Astrocyte (in vitro differentiated cells and primary cell): ENCODE measurements around the gene PKD1L1.

ENCODE experiments used
- EZH2 ChIP-seq: IDR thresholded peaks from 2 replicates; pipeline ENCODE4 v1.6.1; 2012; ENCODE audit warnings: mild to moderate bottlenecking, low read length, inconsistent platforms; ENCODE audit not compliant: insufficient read depth
- TF ChIP-seq, protein P1 (sequence below): IDR thresholded peaks from 2 replicates; pipeline ENCODE4 v1.5.1; 2011; ENCODE audit warnings: low read depth, mild to moderate bottlenecking, inconsistent platforms, low read length, moderate library complexity; ENCODE audit not compliant: insufficient read depth

DNA sequence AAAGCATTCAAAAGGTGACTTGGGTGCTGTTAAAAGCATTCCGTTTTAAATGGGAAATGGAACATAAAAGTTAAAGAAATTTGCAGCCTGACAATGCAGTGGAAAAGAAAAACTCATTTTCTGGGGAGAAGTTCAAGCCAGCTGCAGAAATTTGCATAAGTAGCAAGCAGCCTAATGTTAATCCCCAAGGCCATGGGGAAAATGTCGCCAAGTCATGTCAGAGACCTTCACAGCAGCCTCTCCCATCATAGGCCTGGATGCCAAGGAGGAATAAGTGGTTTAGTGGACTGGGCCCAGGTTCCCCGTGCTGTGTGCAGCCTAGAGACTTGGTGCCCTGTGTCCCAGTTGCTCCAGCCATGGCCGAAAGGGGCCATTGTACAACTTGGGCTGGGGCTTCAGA lies 154.2 kb downstream of the PKD1L1 start:
- no peak for TF ChIP-seq EZH2
- TF ChIP-seq, protein P1, sequence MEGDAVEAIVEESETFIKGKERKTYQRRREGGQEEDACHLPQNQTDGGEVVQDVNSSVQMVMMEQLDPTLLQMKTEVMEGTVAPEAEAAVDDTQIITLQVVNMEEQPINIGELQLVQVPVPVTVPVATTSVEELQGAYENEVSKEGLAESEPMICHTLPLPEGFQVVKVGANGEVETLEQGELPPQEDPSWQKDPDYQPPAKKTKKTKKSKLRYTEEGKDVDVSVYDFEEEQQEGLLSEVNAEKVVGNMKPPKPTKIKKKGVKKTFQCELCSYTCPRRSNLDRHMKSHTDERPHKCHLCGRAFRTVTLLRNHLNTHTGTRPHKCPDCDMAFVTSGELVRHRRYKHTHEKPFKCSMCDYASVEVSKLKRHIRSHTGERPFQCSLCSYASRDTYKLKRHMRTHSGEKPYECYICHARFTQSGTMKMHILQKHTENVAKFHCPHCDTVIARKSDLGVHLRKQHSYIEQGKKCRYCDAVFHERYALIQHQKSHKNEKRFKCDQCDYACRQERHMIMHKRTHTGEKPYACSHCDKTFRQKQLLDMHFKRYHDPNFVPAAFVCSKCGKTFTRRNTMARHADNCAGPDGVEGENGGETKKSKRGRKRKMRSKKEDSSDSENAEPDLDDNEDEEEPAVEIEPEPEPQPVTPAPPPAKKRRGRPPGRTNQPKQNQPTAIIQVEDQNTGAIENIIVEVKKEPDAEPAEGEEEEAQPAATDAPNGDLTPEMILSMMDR, result no peak
